Hepatocyte (in vitro differentiated cells): ENCODE measurements around the gene SBK2. TPM values are rescaled to one million over a fixed set of nuclear protein-coding genes. Genes with fewer than 3 reads are reported as not detected.

ENCODE experiments used
- DNase-seq: peaks from one replicate; pipeline ENCODE4 v3.0.0-alpha.2; 2016; ENCODE audit warnings: low spot score
- H2AFZ ChIP-seq: fragments of 200-600 bp; sonication (generic); 2 replicates; pipeline ENCODE4 v1.6.0; 2016; ENCODE audit warnings: antibody characterized with exemption, mild to moderate bottlenecking
- H3K27ac ChIP-seq: fragments of 200-600 bp; sonication (generic); 2 replicates; pipeline ENCODE4 v1.5.1; 2016; ENCODE audit warnings: mild to moderate bottlenecking
- H3K27me3 ChIP-seq: fragments of 200-600 bp; sonication (generic); 2 replicates; pipeline ENCODE4 v1.6.1; 2016
- H3K36me3 ChIP-seq: fragments of 200-600 bp; sonication (generic); replicated peaks from 2 replicates; pipeline ENCODE4 v1.5.1; 2016; ENCODE audit warnings: low read depth; ENCODE audit not compliant: insufficient read depth
- H3K4me1 ChIP-seq: fragments of 200-600 bp; sonication (generic); 2 replicates; pipeline ENCODE4 v1.5.1; 2016; ENCODE audit warnings: mild to moderate bottlenecking, moderate library complexity; ENCODE audit not compliant: insufficient read depth
- H3K4me2 ChIP-seq: fragments of 200-600 bp; sonication (generic); 2 replicates; pipeline ENCODE4 v1.6.0; 2016
- H3K4me3 ChIP-seq: fragments of 200-600 bp; sonication (generic); 2 replicates; pipeline ENCODE4 v1.5.1; 2016; ENCODE audit warnings: mild to moderate bottlenecking
- H3K79me2 ChIP-seq: fragments of 200-600 bp; sonication (generic); 2 replicates; pipeline ENCODE4 v1.6.0; 2017; ENCODE audit warnings: mild to moderate bottlenecking
- H3K9me2 ChIP-seq: fragments of 200-600 bp; sonication (generic); replicated peaks from 2 replicates; pipeline ENCODE4 v1.6.0; 2017; ENCODE audit warnings: mild to moderate bottlenecking; ENCODE audit not compliant: insufficient read depth
- H3K9me3 ChIP-seq: fragments of 200-600 bp; sonication (generic); 2 replicates; pipeline ENCODE4 v1.5.1; 2016; ENCODE audit warnings: low read depth, mild to moderate bottlenecking
- H4K20me1 ChIP-seq: fragments of 200-600 bp; sonication (generic); 2 replicates; pipeline ENCODE4 v1.6.0; 2016; ENCODE audit warnings: mild to moderate bottlenecking; ENCODE audit not compliant: insufficient read depth, poor library complexity, severe bottlenecking
- CTCF ChIP-seq: fragments of 200-600 bp; sonication (generic); IDR thresholded peaks from 2 replicates; pipeline ENCODE4 v1.5.1; 2016; ENCODE audit warnings: antibody characterized with exemption, mild to moderate bottlenecking; ENCODE audit not compliant: poor library complexity
- EZH2 ChIP-seq: fragments of 200-600 bp; sonication (generic); IDR thresholded peaks from 2 replicates; pipeline ENCODE4 v1.6.1; 2016; ENCODE audit warnings: antibody characterized with exemption, mild to moderate bottlenecking, borderline replicate concordance
- EZH2phosphoT487 ChIP-seq: fragments of 200-600 bp; sonication (generic); IDR thresholded peaks from one replicate; pipeline ENCODE4 v1.6.1; 2018; ENCODE audit warnings: antibody characterized with exemption, mild to moderate bottlenecking, low read depth, moderate library complexity; ENCODE audit not compliant: unreplicated experiment, severe bottlenecking
- WGBS: methylation state at CpG from one replicate; pipeline ENCODE4 v1.1.6; 2016; ENCODE audit warnings: low lambda C conversion rate; ENCODE audit errors: missing lambda C conversion rate; 5-methylcytosine and 5-hydroxymethylcytosine counted together
- polyA plus RNA-seq: library from polyadenylated mRNA; unstranded; fragments of >200 nt; fragmentation: Nextera tagmentation; extraction: Ambion mirVana; gene quantifications from 2 replicates; pipeline ENCODE4 v1.2.1, GENCODE V29; 2016
- total RNA-seq: library from RNA; depleted of rRNA; stranded (reverse); fragments of >200 nt; gene quantifications from 2 replicates; pipeline ENCODE4 v1.2.3, GENCODE V29; 2014

SBK2 gene
- total and polyA plus RNA-seq, 2 experiments from 2014 or later, result 0.30 to 0.51 TPM

GRCh38 chr19:55490478-55491432 lies 46.2 kb downstream of the SBK2 start:
- no peaks in the 10 kb centered on the region for H4K20me1 ChIP-seq
- H3K9me2 ChIP-seq, result no peaks in the 10 kb centered on the region
- no peak overlapping the region for H3K4me3 ChIP-seq
- H3K4me1 ChIP-seq, result peaks cover 20% of the 10 kb centered on the region
- H3K27me3 ChIP-seq, result peaks cover 10% of the 10 kb centered on the region
- no peaks in the 10 kb centered on the region for H3K9me3 ChIP-seq
- TF ChIP-seq EZH2phosphoT487, result no peak
- no peak for TF ChIP-seq EZH2
- TF ChIP-seq CTCF, result no peak
- no peak overlapping the region for H3K4me2 ChIP-seq
- WGBS, result 91% methylated on average over 36 of the region's 52 CpGs
- no peak for DNase-seq
- no peaks in the 10 kb centered on the region for H3K36me3 ChIP-seq
- H2AFZ ChIP-seq, result no peak overlapping the region
- H3K79me2 ChIP-seq, result peaks cover 2% of the 10 kb centered on the region
- no peak overlapping the region for H3K27ac ChIP-seq

GRCh38 chr19:55489711-55490477 lies 47.0 kb downstream of the SBK2 start:
- H3K4me1 ChIP-seq, result peaks cover 25% of the 10 kb centered on the region
- no peak overlapping the region for H2AFZ ChIP-seq
- no peaks in the 10 kb centered on the region for H4K20me1 ChIP-seq
- H3K36me3 ChIP-seq, result no peaks in the 10 kb centered on the region
- no peak overlapping the region for H3K27ac ChIP-seq
- H3K4me3 ChIP-seq, result no peak overlapping the region
- no peak for DNase-seq
- peaks cover 10% of the 10 kb centered on the region for H3K27me3 ChIP-seq
- TF ChIP-seq EZH2, result no peak
- TF ChIP-seq CTCF, result no peak
- TF ChIP-seq EZH2phosphoT487, result no peak
- no peak overlapping the region for H3K4me2 ChIP-seq
- H3K9me3 ChIP-seq, result no peaks in the 10 kb centered on the region
- H3K9me2 ChIP-seq, result no peaks in the 10 kb centered on the region
- WGBS, result 66% methylated on average over 13 of the region's 21 CpGs
- H3K79me2 ChIP-seq, result peaks cover 3% of the 10 kb centered on the region

- 86% methylated on average over 29 of the region's 36 CpGs for WGBS
- no peak for TF ChIP-seq EZH2
- no peak for TF ChIP-seq EZH2phosphoT487
- TF ChIP-seq CTCF, result no peak
- Histone ChIP-seq H3K9me3 (no peaks in the 10 kb centered on the region), H2AFZ (no peak overlapping the region), H3K36me3 (no peaks in the 10 kb centered on the region), H3K27ac (no peak overlapping the region), H3K4me1 (peaks cover 30% of the 10 kb centered on the region), H3K4me2 (no peak overlapping the region), H4K20me1 (no peaks in the 10 kb centered on the region), H3K27me3 (peaks cover 10% of the 10 kb centered on the region), H3K79me2 (peaks cover 8% of the 10 kb centered on the region), H3K9me2 (no peaks in the 10 kb centered on the region), H3K4me3 (no peak overlapping the region)
- DNase-seq, result no peak
Observed at GRCh38 chr19:55488986-55489710, 47.8 kb downstream of the SBK2 start.
